HL-60/S4 treated with retinoic acid at 250 ng/mL for 4 days and 3 days (cell line): Measurements from ENCODE around the gene ITGAD.

Source experiments
- in situ Hi-C: fragments of 300-500 bp; cut with MboI; formaldehyde crosslinking; loops from 2 replicates; pipeline ENCODE4 v1.7.0; 2022; ENCODE audit warnings: low sequenced_read_pairs

Gene ITGAD

DNA sequence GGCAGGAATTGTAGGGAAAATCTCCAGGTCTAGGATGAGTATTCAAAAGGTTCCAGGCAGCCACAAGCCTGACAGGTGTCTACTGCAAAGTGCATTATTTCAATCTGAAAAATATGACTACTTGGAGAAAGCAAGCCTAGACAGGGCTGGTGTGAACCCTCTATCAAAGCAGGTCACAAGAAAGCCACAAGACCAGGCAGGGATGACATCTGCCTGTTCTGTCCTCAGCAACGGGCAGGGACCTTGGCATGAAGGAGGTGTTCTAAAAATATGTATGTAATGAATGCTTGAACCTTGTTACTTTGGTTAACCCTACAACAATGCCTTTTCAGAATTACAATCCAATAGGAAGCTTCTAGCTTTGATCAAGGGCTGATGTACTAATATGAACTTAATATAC is 36.2 kb downstream of the ITGAD start:
- in situ Hi-C loops, result loop anchor here (25.0 kb wide), 1 partner anchor 467 kb away; the partner anchor contains the start of gene SETD1A

DNA sequence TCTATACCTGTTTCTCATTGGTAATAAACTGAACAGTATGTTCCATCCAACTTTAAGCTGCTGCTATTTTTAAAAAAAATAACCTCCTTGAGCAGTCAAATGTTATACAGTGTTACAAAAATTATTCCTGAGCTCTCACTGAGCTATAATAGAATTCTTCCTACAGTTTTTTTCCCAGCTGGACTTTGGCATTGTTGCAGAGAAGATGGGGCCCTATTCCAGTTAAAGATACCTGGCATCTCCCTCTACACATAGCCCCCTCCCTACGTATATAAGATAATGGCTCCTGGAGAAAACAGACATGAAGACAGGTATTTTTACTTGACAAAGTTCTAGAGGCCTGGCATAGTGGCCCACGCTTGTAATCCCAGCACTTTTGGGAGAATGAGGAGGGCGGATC is 36.7 kb downstream of the ITGAD start:
- in situ Hi-C loops, result loop anchor here (25.0 kb wide), 1 partner anchor 467 kb away; the partner anchor contains the start of gene SETD1A

DNA sequence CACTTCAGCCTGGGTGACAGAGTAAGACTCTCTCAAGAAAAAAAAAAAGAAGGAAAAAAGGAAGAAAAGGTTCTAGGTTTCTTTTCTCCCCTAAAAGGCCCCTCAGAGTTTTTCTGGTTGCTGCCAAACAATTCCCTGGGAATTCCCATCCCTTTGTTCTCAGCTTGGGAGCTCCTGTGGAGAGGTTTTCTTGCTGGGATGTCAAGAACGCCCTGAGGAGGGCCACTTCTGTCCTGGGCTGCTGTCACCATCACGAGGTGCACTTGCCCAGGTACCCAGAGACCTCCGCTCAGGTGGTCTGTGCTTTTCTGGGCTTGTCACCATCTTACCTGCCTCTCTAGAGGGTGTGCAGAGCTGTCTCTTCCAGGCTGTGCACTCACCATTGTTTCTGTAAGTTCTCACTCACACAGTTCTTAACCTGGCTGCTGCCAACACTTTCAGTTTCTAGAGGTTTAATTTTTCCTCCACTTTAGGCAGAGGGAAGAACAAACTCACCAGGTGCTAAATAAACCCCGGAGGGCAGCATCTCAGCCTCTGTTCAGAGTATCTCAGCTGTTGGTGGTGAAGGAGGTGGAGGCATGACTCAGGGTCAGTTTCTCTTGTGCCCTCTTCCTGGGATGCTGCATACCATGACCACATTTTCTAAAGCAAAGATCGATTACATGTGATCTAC is 37.4 kb downstream of the ITGAD start:
- in situ Hi-C loops, result loop anchor here (25.0 kb wide), 1 partner anchor 468 kb away; the partner anchor contains the start of gene SETD1A

DNA sequence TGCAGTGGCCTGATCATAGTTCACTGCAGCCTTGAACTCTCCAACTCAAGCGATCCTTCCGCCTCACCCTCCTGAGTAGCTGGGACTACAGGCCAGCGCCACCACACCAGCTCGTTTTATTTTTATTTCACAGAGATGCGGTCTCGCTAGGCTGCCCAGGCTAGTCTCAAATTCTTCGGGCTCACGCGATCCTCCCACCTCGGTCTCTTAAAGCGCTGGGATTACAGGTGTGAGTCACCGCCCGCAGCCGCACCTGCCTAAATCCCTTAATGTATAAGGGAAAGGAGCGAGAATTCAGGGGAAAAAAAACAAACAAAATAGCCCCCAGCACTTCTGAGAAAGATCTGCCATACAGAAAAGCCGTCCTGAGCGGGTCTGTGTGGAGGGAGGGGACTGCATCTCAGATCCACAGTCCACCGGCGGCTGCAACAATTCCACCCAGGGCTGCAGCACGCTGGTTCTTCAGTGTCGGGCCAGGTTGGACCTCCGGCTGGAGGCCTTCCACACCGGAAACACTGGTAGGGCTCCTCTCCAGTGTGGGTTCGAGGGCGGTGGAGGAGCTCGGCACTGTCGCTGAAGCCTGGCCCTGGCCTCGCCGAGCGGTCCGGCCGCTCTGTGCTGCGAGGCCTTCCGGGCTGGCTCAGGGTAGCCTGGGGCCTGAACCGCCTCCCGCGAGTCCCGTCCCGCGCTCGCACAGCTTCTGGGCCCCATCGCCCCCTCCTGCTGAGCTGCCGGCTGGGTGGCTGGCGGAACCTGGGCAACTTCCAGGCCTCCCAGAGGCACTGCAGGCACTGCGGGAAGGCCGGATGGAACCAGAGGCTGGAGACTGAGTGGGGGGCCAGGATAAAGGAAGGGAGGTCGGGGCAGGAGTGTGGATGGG is 42.4 kb downstream of the ITGAD start:
- in situ Hi-C loops, result loop anchor here (25.0 kb wide), 1 partner anchor 473 kb away; the partner anchor contains the start of gene SETD1A

DNA sequence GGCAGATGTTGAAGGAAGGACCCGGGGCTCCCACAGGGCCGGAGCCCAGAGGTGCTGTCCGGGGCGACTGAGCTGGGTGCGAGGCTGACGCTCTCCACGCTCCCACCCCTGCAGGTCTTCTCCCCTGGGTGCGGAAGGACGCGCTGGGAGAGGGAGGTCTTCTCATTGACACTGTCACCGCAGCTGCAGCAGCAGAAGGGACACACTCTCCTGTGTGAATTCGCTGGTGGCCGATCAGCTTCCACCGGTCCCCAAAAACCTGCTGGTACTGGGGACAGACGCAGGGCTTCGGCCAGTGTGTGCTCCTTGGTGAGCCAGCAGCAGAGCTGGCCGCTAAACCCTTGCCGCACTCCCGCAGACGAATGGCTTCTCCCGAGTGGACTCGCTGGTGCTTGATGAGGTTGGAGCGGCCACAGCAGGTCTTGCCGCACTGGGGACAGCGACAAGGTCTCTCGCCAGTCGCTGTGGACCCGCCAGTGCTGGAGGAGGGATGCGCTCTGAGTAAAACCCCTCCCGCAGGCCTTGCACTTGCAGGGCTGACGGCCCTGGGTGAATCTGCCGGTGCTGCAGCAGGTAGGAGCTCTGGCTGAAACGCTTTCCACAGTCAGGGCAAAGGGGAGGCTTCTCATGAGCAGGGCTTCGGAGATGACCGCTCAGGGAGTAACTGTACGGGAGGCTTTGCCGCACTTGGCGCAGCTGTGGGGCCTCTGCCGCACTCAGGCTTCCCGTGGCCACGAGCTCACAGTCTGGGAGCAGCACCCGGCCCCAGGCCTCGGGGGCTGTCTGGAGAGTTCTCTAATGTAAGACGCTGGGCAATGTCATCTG is 43.3 kb downstream of the ITGAD start:
- in situ Hi-C loops, result loop anchor here (25.0 kb wide), 1 partner anchor 474 kb away; the partner anchor contains the start of gene SETD1A

DNA sequence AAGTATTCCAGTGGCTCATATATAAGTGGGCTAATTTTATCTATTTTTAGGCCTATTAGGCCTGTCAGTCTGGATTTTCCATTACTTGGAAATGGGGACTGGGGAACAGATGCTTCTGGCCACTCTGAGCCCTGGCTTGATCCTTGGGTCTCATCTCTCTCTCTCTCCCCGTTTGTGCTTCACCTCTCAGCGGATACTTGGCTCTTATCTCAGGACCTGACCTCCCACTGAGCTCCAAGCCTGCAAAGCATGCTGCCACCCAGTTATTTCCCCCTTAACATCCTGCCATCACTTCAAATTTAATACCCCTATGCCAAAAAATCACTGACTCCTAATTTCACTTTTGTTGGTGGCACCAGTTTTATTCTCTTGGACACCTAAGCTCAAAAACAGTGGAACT is 45.3 kb downstream of the ITGAD start:
- in situ Hi-C loops, result loop anchor here (25.0 kb wide), 1 partner anchor 476 kb away; the partner anchor contains the start of gene SETD1A

DNA sequence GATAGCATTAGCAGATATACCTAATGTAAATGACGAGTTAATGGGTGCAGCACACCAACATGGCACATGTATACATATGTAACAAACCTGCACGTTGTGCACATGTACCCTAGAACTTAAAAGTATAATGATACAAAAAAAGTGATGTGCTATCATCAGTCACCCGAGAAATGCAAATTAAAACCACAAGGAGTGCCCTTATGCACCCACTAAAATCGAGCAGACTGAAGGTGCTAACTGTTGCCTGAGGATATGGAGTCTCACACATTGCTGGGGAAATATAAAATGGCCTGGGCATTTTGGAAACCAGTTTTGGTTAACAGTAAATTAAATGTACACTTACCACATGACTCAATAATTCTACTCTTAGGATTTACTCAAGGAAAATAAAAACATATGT is 45.9 kb downstream of the ITGAD start:
- in situ Hi-C loops, result loop anchor here (25.0 kb wide), 1 partner anchor 477 kb away; the partner anchor contains the start of gene SETD1A

DNA sequence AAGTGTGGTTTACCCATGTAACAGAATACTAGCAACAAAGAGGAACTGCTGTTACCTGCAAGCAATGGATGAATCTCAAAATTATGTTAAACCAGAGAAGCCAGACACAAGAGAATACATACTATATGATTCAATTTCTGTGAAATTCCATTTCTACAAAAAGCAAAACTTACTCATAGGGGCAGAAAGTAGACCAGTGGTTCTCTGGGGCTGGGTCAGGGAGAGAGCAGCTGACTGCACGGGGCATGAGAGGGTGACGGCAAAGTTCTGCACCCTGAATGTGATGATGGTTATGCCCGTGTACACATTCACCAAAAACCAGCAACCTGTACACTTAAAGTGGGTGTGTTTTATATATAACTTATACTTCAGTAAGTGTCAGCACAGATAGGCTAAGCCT is 46.4 kb downstream of the ITGAD start:
- in situ Hi-C loops, result loop anchor here (25.0 kb wide), 1 partner anchor 477 kb away; the partner anchor contains the start of gene SETD1A

DNA sequence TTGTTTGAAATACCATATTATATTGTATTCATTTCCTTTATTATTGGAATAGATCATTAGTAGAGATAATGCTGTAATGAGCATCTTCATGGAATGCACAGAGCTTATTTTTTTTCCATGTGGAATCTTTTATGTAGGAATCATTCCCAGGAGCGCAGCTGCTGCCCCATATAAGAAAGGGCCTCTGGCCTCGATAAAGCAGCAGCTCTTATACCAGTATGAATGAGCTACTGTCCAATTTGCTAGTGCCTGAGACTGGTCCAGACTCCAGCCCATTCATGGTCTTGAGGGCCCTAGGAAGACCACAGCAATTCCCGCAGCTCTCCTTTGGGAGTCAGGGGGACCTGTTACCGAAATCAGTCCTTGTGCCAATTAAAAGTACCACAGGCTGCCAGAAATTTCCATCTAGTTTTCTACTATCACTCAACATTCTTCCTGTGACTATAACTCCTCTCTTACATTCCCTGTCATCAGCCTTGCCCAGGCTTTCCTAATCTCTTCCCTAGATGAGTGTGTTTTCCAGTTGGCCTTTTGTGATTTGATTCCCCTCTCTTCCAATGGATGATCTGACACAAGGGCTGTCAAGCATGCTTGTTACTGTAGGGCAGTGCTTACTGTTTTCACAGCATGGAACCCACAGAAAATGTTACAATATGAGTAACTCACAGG is 47.5 kb downstream of the ITGAD start:
- in situ Hi-C loops, result loop anchor here (25.0 kb wide), 1 partner anchor 478 kb away; the partner anchor contains the start of gene SETD1A

DNA sequence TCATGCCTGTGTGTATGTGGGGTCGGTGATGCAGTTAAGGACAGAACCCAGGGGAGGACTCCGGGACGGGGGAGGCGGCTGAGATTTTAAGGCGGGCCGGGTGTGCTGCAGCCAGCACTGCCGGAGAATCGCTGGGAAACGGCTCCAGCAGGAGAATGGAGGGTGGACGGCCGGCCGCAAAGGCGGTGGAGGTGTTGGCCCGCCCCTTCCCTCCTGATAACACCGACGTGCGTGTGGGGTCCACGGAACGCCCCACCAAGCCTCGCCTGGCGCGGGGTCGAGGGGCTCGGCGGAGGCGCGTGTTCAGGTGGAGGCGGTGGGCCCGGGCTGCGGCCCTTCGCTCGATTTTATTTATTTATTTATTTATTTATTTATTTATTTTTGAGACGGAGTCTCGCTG is 48.8 kb downstream of the ITGAD start:
- in situ Hi-C loops, result loop anchor here (25.0 kb wide), 1 partner anchor 480 kb away; the partner anchor contains the start of gene SETD1A

DNA sequence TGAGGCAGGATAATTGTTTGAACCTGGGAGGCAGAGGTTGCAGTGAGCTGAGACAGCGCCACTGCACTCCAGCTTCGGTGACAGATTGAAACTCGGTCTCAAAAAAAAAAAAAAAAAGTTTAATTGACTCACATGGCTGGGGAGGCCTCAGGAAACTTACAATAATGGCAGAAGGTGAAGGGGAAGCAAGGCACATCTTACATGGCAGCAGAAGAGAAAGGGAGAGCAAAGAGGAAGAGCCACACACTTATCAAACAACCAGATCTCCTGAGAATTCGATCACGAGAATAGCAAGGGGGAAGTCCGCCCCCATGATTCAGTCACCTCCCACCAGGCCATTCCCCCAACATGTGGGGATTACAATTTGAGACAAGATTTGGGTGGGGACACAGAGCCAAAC is 52.8 kb downstream of the ITGAD start:
- in situ Hi-C loops, result loop anchor here (25.0 kb wide), 1 partner anchor 484 kb away; the partner anchor contains the start of gene SETD1A

DNA sequence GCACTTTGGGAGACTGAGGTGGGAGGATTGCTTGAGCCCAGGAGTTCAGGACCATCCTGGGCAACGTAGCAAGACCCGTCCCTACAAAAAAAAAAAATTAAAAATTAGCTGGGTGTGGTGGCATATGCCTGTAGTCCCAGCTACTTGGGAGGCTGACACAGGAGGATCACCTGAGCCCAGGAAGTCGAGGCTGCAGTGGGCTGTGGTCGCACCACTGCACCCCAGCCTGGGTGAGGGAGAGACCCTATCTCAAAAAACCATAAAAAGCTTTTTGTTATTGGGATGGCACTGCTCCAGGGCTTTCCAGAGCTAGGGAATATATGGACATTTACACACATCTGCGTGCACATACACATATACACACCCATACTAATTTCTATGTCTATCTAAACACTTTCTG is 58.1 kb downstream of the ITGAD start:
- in situ Hi-C loops, result loop anchor here (10.0 kb wide), 2 partner anchors 376 to 424 kb away; partner anchors contain the start of genes ZNF267, ZNF646 and ZNF668

DNA sequence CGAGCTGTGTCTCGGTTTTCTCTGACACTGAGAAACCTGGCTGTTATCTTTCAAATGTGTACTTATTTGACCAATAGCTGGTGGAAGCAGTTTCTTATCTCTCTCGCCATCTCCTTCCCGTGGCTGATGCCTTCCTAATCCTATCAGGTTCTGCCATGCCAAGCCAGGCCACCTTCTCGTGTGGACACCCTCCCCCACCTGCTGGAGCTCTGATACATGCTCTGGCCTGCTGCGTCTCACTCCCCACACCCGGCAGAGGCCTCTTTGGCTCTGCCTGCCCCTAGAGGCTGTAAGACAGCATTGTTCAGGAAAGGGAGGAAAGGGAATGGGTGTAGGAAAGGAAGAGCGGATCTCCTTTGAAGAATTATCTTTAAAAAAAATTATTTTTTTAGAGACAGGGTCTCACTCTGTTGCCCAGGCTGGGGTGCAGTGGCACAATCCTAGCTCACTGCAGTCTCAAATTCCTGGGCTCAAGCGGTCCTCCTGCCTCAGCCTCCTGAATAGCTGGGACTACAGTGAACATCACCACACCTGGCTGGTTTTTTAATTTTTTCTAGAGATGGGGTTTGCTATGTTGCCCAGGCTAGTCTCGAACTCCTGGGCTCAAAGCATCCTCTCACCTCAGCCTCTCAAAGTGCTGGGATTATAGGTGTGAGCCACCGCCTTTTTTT is 58.7 kb downstream of the ITGAD start:
- in situ Hi-C loops, result loop anchor here (10.0 kb wide), 2 partner anchors 377 to 423 kb away; partner anchors contain the start of genes ZNF267, ZNF646 and ZNF668

DNA sequence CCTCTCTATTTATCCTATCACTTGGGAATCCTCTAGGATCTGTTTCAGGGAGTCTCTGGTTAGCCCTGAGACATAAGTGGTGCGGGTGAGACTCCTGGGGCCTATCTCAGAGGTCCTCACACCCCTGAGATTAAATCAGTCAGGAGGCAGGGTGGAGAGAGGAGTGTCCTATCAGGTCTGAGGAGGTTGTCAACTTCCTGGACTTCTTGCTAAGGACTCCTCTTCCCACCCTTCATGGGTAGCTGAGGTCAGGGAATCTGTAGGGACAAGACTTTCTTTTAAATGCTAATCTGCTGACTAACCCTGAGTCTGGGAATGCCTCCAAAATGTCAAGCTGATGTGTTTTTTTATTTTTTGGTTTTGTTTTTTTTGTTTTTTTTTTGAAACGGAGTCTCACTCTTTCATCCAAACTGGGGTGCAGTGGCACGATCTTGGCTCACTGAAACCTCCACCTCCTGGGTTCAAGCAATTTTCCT is 59.5 kb downstream of the ITGAD start:
- in situ Hi-C loops, result loop anchor here (10.0 kb wide), 2 partner anchors 378 to 422 kb away; partner anchors contain the start of genes ZNF267, ZNF646 and ZNF668

DNA sequence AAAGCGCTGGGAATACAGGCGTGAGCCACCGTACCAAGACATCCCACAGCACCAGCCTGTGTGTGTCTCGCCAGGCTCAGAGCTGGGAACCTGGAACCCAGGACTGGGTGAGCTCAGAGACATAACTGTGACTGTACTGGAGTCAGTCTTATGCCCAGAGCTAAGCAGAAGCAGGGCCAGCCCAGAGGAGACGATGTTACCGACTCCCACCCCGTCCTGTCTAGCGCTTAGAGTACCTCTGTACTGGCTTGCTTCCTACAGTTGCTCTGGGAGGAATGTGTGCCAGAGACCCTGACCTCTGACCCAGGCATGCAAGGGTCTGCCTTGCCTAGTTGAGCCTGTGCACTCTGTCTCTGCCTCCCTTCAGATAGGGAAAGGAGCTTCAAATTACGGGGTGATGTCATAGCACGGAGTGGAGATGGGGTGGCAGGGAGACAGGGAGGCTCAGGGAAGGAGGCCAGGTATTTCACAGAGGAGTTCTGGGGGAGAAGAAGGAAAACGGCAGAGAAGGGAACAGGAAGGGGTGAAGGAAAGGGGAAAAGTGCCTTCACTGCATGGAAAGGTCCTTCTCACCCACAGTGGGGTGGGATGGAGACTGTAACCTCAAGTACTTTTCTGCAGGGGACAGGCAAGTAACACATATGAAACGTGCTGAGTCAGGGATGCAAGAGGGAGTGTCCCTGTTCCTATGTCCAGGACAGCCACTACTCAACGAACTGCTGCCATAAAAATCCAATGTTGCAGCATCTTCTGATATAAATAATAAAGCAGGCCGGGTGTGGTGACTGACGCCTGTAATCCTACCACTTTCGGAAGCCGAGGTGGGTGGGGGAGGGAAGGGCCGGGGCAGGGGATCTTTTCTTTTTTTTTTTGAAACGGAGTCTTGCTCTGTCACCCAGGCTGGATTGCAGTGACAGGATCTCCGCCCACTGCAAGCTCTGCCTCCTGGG is 60.4 kb downstream of the ITGAD start:
- in situ Hi-C loops, result loop anchor here (10.0 kb wide), 2 partner anchors 379 to 421 kb away; partner anchors contain the start of genes ZNF267, ZNF646 and ZNF668

DNA sequence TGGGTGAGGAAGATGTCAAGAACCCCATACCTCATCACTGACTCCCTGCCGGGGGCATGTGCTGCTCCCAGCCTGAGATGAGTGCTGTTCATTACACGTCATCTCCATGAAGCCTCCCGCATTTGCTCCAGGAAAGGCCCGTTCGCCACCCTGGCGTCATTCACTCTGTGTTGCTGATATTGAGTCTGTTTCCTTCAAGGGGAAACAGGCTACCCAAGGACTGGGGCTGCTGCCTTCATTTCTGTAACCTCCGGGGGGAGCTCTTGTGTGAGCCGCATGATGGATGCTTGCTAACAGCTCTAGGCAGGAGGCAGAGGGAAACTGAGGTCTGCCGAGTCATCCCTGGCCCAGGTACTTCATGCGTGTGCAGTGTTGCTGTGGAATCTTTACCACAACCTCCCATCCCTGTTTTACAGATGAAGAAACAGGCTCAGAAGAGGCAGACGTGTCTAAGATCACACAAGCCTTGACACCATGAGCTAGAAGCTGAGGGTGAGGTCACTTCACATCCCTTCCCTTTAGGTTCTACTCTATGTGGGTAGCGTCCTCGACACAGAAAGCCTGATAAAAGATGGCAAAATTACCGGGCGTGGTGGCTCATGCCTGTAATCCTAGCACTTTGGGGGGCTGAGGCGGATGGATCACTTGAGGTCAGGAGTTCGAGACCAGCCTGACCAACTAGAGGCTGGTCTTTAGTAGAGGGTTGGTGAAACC is 62.6 kb downstream of the ITGAD start:
- in situ Hi-C loops, result loop anchor here (10.0 kb wide), 2 partner anchors 381 to 419 kb away; partner anchors contain the start of genes ZNF267, ZNF646 and ZNF668

DNA sequence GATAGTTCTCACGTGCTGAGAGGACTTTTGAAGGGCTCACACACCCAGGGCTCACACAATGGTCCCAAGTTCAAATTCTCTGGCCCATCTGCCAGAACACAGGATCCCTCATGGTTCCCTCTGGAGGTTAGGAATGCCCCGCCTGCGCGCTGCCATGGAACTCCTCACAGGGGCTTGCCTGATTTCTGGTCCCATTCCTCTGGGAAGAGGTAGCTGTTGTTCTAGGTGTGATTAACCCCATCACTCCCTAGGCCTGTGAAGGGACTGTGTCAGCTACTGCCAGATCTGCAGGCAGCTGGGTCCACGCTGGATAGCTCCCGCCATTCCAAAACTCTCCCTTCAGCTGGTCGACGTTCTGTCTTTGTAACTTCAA is 63.8 kb downstream of the ITGAD start:
- in situ Hi-C loops, result loop anchor here (10.0 kb wide), 2 partner anchors 382 to 418 kb away; partner anchors contain the start of genes ZNF267, ZNF646 and ZNF668
